ENCODE data around the gene ARHGAP31.
"Not testable (repeated sequence)": the region's sequence is repeated elsewhere in the genome, so short reads cannot be mapped to it uniquely, and the experiment has no call there.

ARHGAP31 gene, protein sequence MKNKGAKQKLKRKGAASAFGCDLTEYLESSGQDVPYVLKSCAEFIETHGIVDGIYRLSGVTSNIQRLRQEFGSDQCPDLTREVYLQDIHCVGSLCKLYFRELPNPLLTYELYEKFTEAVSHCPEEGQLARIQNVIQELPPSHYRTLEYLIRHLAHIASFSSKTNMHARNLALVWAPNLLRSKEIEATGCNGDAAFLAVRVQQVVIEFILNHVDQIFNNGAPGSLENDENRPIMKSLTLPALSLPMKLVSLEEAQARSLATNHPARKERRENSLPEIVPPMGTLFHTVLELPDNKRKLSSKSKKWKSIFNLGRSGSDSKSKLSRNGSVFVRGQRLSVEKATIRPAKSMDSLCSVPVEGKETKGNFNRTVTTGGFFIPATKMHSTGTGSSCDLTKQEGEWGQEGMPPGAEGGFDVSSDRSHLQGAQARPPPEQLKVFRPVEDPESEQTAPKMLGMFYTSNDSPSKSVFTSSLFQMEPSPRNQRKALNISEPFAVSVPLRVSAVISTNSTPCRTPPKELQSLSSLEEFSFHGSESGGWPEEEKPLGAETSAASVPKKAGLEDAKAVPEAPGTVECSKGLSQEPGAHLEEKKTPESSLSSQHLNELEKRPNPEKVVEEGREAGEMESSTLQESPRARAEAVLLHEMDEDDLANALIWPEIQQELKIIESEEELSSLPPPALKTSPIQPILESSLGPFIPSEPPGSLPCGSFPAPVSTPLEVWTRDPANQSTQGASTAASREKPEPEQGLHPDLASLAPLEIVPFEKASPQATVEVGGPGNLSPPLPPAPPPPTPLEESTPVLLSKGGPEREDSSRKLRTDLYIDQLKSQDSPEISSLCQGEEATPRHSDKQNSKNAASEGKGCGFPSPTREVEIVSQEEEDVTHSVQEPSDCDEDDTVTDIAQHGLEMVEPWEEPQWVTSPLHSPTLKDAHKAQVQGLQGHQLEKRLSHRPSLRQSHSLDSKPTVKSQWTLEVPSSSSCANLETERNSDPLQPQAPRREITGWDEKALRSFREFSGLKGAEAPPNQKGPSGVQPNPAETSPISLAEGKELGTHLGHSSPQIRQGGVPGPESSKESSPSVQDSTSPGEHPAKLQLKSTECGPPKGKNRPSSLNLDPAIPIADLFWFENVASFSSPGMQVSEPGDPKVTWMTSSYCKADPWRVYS (N-terminal part only)

GRCh38 chr3:119293871-119294695 is at the start of gene ARHGAP31:
Gene ARHGAP31 (plus strand): TSS chr3:119294383. CDS start chr3:119294905, 522 bp downstream.
- DNase-seq, result no peak

DNA sequence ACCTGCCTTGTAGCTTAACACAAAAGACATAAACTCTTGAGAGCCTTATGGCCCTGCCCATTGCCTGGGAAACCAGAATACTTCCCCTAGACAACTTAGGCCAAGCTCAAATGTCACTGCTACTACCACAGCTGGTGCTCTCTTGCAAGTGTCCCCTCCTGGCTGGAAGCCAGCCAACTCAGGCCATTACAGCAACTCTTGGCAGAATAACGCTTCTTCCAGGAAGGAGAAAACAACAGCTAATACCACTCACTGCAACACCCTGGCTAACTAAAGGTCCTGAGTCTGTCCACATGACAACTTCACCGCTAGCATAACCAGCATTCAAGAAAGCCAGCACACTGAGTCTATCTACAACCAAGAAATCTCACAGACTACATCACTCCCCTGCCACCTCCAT is 48.4 kb upstream of the ARHGAP31 start:
- DNase-seq, result no peak

- no peak for DNase-seq
Measured at GRCh38 chr3:119255214-119255613, 39.0 kb upstream of the ARHGAP31 start.

- DNase-seq, result no peak
Measured at GRCh38 chr3:119257111-119257510, 37.1 kb upstream of the ARHGAP31 start.

DNA sequence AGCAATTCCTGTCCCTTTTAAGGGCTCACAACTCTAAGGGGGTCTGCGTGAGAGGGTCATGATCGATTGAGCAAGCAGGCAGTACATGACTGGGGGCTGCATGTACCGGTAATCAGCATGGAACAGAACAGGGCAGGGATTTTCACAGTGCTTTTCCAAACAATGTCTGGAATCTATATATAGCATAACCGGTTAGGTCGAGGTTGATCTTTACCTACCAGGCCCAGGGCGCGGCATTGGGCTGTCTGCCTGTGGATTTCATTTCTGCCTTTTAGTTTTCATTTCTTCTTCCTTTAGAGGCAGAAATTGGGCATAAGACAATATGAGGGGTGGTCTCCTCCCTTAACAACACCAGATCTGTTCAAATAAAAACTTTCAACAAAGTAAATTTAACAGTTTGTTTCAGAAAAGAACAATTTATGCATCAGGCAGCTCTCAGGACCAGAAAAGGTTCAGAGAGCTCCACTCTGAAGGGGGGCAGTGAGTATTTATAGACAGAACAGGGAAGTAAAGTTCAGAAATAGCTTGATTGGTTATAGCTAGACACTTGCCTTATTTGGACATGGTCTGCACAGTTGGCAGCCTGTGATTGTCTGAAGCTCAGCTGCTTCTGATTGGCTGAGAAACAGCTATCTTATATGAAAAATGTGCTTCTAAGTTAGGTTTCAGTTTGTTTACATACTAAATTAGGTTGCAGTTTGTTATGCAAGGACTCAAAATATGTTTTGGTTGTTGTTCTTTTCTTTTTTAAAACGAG is 36.4 kb upstream of the ARHGAP31 start:
- no peak for DNase-seq

DNA sequence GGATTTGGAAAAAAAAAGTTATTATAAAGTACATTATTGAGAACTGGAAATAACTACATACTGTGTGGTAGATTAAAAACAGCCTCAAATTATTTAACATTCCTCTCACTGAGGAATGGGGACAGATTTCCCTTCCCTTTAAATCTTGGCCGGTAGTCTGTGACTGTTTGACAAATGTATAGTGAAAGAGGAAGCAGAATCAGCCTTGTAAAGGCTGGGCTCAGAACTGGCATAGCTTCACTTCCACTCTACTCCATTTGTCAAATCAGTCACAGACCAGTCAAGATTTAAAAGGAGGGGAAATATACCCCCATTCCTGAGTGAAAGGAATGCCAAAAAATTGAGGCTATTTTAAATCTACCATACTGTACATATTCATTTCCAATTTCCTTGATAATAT is 35.3 kb upstream of the ARHGAP31 start:
- no peak for DNase-seq

DNA sequence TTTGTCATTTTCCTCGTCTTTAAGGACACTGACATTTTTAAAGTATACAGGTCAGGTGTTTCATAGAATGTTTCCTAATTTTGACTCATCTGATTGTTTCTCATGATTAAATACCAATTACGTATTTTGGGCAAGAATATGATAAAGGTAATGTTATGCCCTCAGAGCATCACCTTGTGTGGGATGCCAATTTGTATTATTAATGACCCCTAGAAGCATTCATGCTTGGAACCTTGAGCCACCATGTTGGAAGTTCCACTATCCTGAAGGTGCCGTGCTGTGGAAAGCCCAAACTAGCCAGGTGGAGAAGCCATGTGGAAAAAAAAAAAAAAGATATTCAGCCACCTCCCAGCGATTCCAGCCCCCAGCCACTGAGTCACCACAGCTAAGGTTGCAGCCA is 34.4 kb upstream of the ARHGAP31 start:
- no peak for DNase-seq

GRCh38 chr3:119261055-119261454 is 33.1 kb upstream of the ARHGAP31 start:
- no peak for DNase-seq

- not testable (repeated sequence) for DNase-seq
Measured at GRCh38 chr3:119270212-119270611, 24.0 kb upstream of the ARHGAP31 start.

- no peak for DNase-seq
Measured at GRCh38 chr3:119276680-119277079, 17.5 kb upstream of the ARHGAP31 start.

DNA sequence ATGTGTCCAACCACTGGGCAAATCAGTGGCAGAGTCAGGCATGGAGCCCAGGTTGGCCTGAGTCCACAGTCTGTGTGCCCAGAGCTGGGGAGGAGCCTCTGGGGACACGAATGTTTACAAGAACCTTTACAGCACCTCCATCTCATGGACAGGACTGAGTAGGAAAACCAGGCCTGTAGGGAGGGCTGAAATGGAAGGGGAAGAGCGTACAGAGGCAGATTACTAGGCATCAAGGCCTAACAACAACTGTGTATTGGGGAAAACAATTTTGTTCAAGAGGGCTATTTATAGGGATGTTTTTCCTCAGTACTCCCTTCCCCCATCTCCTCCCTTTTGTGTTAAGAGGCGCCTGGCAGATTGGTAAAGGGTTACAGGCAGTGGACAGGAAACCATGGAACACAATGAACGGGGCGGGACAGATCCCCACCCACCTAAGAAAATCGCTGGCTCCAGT is 15.1 kb upstream of the ARHGAP31 start:
- no peak for DNase-seq

- DNase-seq, result no peak
Measured at GRCh38 chr3:119279584-119280243, 14.5 kb upstream of the ARHGAP31 start.

DNA sequence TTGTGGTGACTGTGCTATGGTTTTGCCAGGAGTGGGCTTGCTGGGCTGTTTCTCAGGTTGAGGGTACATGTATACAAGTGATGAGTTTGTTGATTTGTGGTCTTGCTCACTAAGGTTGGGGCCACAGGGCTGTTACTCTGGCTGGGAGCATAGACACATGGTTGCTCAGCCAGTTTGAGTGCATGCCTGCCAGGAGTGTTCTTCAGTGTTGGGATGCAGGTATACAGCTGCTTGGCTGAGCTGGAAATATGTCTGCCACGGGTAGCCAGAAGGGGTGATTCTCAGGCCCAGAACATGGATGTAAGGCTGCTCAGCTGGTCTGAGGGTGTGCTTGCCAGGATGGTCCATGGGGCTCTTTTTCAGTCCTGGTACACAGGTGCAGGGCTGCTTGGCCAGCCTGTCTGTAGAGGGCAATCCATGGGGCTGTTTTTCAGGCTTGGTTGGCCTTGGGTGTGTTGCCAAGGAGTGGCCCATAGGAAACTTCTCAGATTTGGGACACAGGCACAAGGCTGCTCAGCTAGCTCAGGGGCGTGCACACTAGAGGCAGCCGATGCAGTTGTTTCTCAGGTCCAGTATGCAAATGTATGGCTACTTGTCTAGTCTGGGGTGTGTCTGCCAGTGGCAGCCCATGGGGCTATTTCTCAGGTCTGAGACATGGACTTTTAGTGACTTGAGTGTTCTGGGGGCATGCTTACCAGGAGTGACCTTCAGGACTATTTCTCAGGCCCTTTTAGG is 5.3 kb upstream of the ARHGAP31 start:
- no peak for DNase-seq

- DNase-seq, result no peak
Measured at GRCh38 chr3:119289404-119289770, 4.8 kb upstream of the ARHGAP31 start.

GRCh38 chr3:119290613-119291012 is 3.6 kb upstream of the ARHGAP31 start:
- DNase-seq, result no peak

- no peak for DNase-seq
Measured at GRCh38 chr3:119291062-119291700, 3.0 kb upstream of the ARHGAP31 start.

GRCh38 chr3:119292666-119293065 is 1.5 kb upstream of the ARHGAP31 start:
- no peak for DNase-seq

GRCh38 chr3:119293105-119293870 is 895 bp upstream of the ARHGAP31 start:
- no peak for DNase-seq

All from NCI-H2107 (cell line).